HG03103 (cell line): ENCODE results near the gene CLK4.

ENCODE experiments used
- ATAC-seq: cut with Tn5 transposase; IDR thresholded peaks from one replicate; pipeline ENCODE4 v1.9.1; 2021; ENCODE audit warnings: low read depth; ENCODE audit not compliant: unreplicated experiment

Gene CLK4

DNA sequence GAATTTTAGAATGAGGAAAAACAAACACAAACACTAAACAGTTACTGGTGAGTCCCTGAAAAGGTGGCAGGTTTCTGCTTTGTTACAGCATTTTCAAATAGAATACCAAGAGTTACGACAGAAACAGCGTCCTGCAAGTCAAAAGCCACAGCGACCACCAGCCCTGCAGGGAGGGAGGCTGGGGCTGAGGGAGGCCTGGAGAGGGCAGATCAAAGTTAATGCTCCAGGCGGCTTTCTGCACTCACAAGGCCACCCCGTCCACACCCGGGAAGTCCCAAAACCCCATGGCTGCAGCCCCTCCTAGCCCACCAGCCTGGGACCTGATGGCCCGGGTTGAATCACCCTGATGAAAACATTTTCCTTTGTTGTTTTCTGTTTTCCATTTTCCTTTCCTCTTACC is 65.9 kb downstream of the CLK4 start:
- no peak for ATAC-seq

DNA sequence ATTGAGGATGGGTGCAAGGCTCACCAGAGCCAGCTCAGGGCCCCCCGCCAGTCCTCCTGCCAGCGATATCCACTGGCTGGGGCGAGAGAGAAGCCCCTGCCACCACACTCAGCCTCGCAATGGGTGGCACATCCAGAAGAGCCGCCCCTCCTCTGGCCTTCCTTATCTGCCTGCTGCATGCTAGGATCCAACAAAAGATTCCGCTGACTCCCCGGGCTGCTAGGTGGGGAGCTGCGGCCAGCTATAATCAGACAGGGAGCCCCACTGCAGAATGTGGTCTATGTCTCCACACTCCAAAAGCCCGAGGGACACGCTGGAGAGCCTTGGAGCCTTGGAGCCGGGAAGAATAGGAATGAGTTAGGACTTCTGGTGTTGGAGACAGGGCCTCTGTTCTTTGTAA is 69.4 kb downstream of the CLK4 start:
- ATAC-seq: no peak

DNA sequence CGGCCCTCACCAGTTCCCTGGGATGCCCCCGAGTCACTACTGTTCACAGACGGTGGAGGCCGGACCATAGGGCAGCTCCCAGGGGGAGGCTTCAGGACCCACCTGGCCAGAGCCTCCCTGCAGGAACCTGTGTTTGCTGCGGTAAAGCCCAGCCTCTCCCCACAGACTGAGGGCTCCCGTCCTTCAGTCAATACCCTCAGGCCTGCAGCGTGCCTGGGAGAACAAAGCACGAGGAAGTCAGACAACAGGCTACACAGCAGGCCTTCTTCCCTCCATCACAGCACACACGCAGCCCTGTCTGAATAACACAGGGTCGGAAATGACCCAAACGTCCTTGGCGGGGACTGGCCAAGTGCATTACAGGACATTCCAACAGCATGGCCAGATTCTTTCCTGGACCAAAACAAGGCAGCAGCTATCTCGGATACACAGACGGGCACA is 71.1 kb downstream of the CLK4 start:
- no peak for ATAC-seq

DNA sequence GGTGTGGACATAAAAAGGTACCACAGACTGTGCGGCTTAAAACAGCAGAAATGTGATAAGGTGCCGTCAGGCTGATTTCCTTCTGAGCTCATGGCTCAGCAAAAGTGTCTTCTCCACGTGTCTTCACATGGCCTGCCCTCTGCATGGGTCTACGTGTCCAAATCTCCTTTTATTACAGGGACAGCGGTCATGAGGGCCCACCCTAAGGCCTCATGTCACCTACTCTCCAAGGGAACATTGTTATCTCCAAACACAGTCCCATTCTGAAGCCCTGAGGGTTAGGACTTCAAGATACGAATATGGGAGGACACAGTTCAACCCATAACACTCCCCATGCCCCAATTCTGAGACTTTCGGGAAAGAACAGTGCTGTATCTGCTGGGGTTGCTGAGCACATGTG is 71.8 kb downstream of the CLK4 start:
- no peak for ATAC-seq

DNA sequence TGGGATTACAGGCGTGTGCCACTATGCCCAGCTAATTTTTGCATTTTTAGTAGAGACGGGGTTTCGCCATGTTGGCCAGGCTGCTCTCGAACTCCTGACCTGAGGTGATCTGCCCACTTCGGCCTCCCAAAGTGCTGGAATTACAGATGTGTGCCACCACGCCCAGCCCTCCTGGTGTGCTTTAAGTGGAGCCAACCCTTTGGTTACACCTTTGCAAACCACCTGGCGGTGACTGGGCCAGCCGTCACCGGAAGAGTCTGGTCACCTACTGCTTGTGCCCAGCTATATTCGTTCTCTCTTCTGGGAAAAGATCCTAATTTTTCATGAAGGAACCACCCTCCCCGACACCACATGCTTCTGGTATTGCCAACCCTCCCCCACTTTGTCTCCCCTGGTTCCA is 72.5 kb downstream of the CLK4 start:
- no peak for ATAC-seq

DNA sequence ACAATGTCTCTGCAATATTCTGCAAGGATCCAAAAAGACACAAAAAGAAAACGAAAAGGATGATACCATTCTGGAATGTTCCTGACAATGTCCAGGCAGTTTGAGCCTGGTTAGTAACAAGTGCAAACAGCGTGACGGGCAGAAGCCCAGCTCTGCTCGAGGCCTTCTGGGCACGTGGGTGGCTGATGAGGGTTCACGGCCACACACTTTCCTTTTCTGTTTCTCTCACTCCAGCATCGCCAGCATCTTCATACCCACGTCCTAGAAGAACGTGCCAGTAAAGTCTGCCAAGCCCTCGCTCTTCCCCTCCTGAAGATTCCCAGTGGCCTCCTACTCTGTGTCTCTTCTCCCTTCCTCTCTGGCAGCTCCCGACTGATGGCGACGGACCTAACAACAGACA is 73.3 kb downstream of the CLK4 start:
- ATAC-seq: no peak
